Cardiac septum (tissue), 1 donor: ENCODE data around the gene TTC33. TPM values are rescaled to one million over a fixed set of nuclear protein-coding genes. Genes with fewer than 3 reads are reported as not detected.

Experiments
- DNase-seq: peaks from one replicate; pipeline ENCODE4 v3.0.0-alpha.2; 2020; ENCODE audit warnings: low spot score
- intact Hi-C: fragments of 100-400 bp; cut with DNase I; formaldehyde crosslinking; loops from one replicate; pipeline ENCODE4 v1.14.0; 2022
- total RNA-seq: library from RNA; stranded (reverse); fragmentation: NEBNext Ultra II Directional; extraction: Animal tissue kit (Norgen Biotek cat#: 25700); gene quantifications from one replicate; pipeline ENCODE4 v1.2.1, GENCODE V29; 2021
- donor health status: DM: no; HTN: no; CAD: no.

Gene TTC33
- total RNA-seq, 1 donor from 2014 or later: 19.1 TPM

DNA sequence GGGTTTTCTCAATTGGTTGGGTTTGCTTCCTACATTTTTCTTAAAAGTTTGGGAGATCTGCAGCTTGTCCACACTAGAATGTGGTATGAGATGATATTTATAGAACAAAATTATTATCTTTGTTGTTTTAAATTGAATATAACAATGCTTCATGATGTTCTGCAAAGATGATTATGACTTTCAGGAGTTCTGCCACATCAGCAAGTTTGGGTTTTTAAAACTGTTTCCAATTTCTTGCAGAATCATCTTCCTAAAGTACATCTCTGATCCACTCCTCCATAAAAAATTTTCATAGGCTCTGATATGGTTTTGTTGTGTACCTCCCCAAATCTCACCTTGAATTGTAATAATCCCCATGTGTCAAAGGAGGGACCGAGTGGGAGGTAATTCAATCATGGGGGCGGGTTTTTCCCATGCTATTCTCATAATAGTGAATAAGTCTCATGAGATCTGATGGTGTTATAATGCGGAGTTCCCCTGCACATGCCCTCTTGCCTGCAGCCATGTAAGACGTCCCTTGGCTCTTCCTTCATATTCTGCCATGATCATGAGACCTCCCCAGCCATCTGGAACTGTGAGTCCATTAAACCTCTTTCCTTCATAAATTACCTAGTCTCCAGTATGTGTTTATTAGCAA lies 195.2 kb downstream of the TTC33 start:
- intact Hi-C loops: no loop called here
- no peak for DNase-seq

DNA sequence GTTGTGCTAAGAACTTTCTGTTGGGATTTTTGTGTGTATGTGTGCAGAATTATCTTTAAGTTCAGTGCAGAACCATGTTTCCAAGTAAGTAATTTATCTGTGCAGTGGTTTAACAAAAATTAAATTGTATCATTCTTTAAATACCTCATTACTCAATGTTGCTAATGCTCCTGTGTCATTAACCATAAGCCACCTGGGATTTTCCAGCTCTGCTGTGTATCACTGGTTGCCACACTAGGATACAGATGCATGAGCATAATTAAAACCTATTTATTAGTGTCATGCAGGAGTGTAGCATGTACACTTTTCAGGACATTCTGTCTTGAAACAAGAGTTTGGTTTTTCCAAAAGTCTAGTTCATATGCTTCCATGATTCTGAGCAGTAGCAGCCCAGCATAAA lies 196.5 kb downstream of the TTC33 start:
- DNase-seq: no peak

DNA sequence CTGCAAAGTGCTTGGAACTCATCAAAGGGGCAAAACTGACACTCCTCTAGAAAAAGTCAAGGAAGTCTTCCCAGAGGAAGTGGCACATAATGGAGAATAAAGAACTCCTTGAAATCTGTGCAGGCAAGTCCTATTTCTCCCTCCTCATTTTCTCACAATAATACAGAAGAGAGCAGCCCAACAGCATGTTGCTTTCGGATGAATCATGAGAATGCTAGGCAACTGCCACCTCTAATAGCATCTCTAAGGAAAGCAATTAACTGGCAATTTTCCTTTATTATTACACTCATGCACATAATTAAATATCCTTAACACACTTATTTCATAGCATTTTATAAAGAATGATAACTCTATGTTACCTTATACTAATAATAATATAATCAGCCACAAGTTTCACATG lies 198.3 kb downstream of the TTC33 start:
- intact Hi-C loops: no loop called here
- no peak for DNase-seq

More for the DNA sequence above, 196.5 kb downstream of the TTC33 start:
- intact Hi-C loops: no loop called here

DNA sequence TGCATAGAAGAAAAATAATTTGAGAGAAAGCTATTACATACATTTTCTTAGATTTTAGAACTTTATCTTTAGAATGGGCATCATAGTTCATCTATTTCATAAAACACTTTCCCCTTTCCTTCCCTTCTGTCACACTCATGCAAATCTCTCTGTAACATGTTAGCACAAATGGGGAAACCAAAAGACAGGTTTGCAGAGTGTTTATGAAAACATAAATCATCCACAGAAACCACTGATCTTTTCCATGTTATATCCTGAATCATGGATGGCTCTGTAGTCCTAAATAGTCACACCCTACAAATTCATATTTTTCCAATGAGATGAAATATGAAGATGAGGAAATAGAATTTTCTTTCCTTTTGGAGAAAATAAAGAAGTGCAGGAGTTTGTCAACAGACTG lies 198.9 kb downstream of the TTC33 start:
- DNase-seq: no peak

DNA sequence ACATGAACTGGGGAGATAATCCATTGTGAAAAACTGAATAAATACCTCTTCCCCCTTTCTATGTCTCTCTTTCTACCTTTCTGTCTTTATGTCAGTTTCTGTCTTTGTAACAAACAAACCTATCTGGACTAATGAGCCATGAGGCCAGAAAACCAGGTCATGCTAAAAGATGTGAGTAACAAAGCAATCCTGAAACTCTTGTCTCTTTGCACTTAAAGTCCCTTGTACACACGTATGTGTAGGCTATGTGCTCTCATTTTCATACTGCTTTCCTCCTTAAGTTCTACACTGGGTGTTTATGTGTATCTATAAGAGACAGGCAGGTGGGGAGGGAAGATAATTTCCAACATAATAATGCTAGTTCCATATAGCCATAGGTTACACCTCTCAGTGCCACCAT lies 199.9 kb downstream of the TTC33 start:
- intact Hi-C loops: no loop called here
- DNase-seq: no peak

More for the DNA sequence above, 198.9 kb downstream of the TTC33 start:
- intact Hi-C loops: no loop called here

DNA sequence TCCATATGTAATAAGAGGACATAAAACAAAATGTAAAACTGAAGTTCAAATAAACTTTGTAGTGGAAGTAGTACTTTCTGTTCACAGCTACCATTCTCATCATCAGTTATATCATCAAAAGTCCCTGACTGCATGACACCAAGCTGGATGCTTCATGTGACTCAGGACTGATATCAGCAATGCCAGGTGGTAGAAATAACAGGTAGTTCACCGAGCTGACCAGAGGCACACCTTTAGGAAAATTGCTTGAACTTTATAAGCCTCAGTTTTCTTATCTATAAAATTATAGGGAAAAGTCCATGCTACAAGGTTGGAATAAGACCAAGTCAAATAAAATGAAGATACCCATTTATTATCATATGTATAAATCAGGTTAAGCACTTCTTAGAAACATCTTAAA lies 200.9 kb downstream of the TTC33 start:
- intact Hi-C loops: no loop called here

DNA sequence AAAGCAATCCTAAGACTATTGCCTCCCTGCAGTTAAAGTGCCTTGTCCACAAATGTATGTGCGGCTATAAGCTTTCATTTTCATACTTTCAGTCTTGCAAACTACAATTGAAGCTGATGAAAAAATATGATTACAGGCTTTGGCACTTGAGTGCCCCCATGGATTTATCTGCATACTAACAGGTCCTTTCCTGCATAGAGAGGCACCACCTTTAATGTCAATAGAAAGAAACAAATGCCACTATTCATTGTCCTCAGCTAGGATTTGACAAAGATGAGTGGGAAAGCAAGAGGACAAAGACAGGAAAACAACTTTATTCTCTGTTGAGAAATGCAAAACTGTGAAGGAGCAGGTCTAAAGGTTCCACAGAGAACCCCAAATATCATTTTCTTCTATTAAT lies 201.7 kb downstream of the TTC33 start:
- DNase-seq: no peak
- intact Hi-C loops: no loop called here

More for the DNA sequence above, 200.9 kb downstream of the TTC33 start:
- no peak for DNase-seq

DNA sequence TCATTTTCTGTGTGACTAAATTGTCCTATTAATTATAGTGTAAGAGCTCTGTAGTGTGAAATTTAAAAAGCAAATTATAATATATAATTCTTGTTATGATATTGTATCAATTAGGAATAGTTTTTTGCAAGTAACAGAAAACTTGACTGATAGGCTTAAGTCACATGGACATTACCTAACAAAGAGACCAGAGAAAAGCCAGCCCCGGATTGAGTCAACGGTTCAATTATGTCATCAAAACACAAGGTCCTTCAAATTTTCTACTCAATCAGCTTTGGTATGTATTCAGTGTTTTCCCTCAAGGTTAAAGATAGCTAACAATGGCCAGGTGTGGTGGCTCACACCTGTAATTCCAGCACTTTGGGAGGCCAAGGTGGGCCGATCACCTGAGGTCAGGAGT lies 202.8 kb downstream of the TTC33 start:
- intact Hi-C loops: no loop called here
- no peak for DNase-seq

DNA sequence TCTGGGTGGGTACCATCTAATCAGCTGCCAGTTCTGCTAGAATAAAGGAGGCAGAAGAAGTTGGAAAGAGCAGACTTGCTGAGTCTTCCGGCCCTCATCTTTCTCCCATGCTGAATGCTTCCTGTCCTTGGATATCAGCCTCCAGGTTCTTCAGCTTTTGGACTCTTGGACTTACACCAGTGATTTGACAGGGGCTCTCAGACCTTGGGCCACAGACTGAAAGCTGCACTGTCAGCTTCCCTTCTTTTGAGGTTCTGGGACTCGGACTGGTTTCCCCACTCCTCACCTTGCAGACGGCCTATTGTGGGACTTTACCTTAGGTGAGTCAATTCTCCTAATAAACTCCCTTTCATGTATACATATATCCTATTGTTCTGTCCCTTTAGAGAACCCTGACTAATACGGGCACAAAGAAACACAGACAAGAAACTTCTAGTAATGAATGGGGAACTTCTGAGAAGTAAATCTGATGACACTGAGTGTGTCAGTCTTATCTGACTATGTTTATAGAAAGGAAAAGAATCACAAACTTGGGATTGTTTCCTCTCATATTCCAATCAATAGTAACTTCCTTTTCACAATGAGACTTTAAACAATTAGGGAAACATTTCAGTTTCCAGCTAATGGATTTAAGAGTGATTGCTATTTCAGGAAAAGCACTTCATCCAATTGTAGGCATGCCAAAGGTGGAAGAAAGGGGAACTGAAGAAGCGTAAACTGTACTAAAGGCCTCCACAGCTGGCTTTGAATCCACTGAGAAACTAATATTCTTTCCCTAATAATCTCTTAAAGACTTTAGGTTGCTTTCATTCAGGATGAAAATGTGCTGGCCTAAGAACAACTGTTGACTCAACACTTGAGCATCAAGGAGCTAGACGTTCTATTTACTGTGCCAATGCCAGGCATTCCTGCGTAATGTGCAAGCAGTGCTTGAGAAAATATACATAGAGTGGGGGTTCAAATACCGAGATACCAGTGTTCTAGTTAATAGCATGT lies 204.0 kb downstream of the TTC33 start:
- intact Hi-C loops: no loop called here

DNA sequence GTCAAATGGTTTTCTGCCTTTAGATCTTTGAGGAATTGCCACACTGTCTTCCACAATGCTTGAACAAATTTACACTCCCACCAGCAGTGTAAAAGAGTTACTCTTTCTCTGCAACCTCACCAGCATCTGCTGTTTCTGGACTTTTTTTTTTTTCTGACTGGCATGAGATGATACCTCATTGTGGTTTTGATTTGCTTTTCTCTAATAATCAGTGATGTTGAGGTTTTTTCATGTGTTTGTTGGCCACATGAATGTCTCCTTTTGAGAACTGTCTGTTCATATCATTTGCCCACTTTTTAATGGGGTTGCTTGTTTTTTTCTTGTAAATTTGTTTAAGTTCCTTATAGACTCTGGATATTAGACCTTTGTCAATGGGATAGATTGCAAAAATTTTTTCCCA lies 205.3 kb downstream of the TTC33 start:
- intact Hi-C loops: no loop called here
- no peak for DNase-seq

More for the DNA sequence above, 204.0 kb downstream of the TTC33 start:
- no peak for DNase-seq

DNA sequence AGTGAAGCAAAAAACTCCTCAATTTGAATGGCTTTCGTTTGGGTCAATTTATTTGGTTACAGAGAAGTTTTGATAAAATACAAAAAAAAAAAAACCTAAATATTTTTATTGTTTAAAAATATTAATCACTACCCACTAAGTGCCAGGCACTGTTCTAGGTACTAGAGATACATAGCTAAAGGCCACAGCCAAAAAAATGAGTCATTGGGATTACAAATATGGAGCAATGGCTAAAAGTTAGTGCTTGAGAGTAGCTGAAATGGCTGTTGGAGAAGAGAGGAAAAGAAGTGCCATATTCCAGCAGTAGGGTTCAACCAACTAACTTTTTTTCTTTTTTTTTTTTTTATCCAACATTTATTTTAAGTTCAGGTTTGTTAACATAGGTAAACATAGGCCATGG lies 206.1 kb downstream of the TTC33 start:
- intact Hi-C loops: no loop called here
- DNase-seq: no peak

DNA sequence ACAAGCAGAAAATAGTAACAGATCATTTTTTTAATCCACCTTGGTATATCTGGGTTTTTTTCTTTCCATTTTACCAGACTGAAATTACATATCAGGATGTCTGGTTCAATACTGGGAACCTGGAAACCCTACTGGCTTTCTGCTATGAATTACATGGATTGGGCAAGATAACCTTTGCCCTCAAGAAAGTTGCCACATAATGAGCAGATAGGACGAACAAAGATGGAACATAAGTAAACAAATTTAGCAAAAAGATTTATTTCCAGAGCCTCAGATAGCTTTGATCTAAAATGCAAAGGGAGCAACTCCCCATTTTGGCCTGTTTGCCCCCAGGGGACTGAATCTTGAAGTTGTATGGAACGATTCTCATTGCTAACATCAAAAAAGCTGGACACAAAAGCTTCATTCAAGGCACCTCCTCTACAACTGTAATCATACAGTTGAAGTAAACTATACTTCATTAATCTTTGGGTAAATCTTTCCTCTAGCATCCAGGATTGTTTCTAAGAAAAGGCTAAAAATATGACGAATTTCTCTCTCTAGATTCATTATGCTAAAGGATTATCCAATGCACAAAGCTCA lies 207.7 kb downstream of the TTC33 start:
- DNase-seq: no peak
- intact Hi-C loops: no loop called here

DNA sequence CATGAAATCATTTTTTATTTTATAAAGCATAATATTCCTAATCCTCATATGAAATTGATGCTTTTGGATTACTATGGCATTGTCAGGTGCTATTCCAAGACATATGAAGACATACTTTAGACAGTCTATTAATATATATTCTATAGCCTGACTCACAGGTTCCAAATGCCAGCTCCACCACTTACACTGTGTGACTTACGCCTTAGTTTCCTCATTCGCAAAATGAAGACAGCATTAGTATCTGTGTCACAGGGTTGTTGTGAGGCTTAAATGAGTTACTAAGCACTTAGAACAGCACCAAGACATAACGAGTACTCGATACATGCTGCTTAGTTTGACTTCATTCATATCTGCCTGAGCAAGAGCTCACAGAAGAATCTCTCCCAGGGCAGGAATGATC lies 208.2 kb downstream of the TTC33 start:
- intact Hi-C loops: no loop called here

DNA sequence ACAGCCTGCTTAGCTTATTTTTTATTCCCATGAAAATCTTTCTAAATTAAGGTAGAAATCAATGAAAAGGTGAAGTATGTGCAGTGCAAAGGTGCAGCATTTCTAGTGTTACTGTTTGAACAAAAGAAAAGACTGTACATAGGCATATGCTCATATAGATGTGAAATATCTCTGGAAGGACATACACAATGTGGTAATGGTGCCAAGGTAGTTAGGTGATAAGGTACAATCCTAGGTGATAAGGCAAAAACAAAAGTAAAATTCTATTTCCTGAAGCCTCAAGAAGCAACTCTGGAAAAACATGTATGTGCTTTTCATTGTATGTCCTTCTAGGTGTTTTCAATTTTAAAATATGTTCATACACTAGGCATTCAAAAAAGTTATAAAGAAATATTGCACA lies 215.5 kb downstream of the TTC33 start:
- no peak for DNase-seq
- intact Hi-C loops: no loop called here

More for the DNA sequence above, 208.2 kb downstream of the TTC33 start:
- no peak for DNase-seq

DNA sequence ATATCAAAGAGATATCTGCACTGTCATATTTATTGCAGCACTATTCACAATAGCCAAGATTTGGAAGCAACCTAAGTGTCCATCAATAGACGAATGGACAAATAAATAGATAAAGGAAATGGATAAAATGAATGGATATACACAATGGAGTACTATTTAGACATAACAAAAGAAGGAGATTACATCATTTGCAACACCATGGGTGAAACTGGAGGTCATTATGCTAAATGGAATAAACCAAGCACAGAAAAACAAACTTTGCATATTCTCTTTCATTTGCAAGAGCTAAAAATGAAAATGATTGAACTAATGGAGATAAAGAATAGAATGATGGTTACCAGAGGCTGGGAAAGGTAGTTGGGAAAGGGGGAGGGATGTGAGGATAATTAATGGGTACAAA lies 231.1 kb downstream of the TTC33 start:
- no peak for DNase-seq
- intact Hi-C loops: no loop called here

DNA sequence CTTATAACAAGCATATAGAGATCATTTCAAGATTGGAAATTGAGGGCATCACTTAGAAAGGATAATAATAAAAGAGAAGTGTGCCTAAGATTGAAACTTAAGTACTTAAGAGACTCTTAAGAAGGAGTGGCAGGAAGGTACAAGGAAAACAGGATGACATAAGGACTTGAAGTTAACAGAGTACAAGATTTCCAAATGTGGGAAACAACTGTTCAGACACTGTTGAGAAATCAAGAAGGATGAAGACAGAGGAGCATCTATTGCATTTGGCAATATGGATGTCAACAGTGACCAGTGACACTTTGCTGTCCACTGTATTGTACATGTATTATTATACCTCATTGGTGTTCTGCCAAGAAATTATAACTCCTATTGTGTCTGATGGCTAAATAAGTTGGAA lies 233.8 kb downstream of the TTC33 start:
- intact Hi-C loops: no loop called here
- no peak for DNase-seq

DNA sequence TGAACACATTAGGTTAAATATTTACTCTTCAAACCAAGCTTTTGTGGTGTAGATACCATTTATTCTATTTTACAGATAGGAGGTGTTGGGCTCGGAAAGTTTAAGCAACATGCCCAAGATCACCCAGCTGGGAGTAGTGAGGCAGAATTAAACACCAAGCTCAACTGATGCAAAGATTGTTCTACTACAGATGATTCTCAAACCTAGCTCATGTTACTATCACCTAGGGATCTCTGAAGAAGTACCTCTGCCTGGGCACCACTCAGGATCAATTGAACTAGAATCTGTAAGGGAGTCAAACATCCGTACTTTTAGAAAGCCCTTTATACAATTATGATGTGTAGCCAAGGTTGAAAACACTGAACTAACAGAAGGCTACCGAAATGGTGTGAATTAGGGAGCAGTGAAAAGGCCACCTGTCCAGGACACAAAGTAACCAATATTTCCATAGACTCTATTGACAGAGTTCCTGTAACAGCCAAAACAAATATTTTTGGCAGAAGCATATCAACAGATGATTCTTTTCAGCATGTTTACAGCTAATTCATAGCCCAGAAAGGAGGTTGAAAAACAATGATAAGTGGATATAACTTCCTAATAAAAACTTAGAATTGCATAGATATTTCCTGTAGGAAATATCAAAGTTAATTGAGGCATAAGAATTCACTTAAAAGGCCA lies 234.5 kb downstream of the TTC33 start:
- intact Hi-C loops: no loop called here
- DNase-seq: no peak

DNA sequence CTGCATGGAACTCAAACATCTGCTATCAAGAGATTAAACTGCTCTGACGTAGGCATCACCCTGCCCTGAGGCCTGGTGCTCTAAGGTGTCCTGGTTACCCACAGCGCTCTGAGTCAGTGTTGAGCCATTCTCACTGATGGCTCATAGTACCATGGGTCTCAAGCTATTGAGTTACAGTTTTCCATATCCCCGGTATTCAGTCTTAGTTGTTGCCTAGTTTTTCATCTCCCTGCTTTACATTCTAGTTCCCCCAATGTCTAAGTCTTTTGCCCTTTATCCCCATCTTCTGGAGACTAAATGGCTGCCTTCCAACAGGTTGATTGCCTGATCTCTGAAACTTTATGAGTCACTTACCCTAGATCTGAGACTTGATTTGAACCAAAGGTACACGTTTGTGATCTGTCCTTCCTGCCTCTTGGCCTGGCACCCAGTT lies 237.3 kb downstream of the TTC33 start:
- intact Hi-C loops: no loop called here
- DNase-seq: no peak

DNA sequence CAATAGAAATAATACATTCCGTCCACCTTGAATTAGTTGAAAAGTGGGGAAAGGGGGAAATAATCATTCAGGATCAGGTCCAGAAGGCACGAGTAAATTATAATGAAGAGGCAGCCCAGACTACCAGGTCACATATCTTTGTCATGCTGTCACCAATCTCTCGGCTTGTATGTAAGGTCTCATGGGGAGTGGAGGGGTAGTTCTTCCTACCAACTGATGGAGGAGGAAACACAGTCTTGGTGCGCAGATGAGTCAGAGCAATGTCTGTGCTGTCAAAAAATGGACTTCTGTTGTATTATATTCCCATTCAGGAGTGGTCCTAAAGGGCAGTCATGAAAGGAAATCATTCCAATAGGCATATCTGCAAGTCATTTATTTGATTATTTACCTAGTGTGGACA lies 240.3 kb downstream of the TTC33 start:
- intact Hi-C loops: no loop called here
- no peak for DNase-seq

DNA sequence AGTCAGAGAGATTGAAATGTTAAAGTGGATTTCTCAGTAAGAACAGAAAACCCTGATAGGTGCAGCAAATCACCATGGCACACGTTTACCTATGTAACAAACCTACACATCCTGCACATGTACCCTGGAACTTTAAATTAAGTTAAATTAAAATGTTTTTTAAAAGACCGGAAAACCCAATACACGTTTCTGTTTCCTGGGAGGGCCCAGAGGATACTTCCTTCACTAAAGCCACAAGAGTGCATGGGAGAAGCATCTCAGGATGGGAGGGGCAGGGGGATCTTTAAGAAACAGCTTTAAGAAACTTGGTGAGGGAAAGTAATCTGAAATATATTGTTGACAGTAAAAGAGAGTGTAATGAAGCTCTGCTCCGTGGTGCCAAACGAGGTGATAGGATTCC lies 240.8 kb downstream of the TTC33 start:
- intact Hi-C loops: no loop called here
- no peak for DNase-seq
